HG03469 (cell line): ENCODE data around the gene RHOBTB1.

Experiments used
- ATAC-seq: cut with Tn5 transposase; IDR thresholded peaks from one replicate; pipeline ENCODE4 v1.9.1; 2021; ENCODE audit warnings: mild to moderate bottlenecking, moderate library complexity, moderate number of reproducible peaks; ENCODE audit not compliant: unreplicated experiment

Gene RHOBTB1

GRCh38 chr10:60965696-60966095, 21.7 kb upstream of the RHOBTB1 start:
- ATAC-seq = no peak

GRCh38 chr10:60964257-60965235, 20.6 kb upstream of the RHOBTB1 start:
- ATAC-seq = no peak

DNA sequence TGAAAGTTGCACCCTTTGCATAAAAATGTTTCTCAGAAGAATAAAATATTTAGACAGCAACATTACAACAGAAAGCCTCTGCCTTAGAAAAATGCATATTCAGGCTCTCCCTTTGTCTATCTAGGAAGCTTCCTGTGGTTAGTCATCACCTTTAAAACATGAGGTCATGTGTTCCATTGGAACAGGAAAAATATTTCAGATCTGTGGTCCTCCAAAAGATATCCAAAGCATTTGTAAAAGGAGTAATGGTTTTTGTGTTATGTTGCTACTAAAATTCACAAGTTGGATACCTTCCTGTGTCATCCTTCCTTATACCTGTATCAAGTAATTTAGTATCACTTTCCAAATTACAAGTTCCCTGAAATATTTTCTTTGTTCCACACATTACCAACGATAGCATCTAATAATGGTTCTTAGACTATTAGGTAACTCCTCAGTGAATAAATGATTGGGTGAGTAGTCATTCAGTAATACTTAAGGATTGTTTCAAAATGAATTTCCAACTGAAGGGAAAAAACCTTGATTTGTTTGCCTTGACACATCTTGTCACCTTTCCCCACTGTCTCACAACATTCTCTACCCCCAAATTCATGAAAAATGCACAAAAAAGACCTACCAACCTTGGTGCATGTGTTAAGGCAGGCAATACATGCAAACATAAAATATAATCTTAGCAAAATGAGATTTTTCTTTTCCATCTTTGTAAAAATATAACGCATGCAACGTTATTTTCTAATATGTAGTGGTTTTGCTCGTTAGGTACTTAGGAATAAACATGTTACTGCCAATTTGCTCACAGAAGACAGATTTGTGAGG, 19.7 kb upstream of the RHOBTB1 start:
- ATAC-seq = no peak

DNA sequence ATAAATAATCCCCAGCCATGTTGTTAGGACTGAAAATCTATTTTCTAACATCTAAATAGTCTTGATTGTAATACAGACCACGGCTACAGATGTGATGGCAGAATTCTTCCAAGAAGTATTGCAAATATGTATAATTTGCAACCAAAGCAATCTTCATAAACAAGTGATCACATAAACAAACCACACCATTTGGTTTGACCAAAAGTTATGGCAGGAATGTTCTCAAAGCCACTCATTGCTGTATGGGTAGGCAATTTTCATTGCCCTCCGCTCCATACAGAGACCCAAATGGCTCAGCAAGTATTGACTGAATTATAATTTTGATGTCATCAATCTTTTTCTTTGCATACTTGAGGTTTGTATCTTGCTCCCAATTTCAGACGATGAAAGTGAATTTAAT, 19.0 kb upstream of the RHOBTB1 start:
- no peak for ATAC-seq

DNA sequence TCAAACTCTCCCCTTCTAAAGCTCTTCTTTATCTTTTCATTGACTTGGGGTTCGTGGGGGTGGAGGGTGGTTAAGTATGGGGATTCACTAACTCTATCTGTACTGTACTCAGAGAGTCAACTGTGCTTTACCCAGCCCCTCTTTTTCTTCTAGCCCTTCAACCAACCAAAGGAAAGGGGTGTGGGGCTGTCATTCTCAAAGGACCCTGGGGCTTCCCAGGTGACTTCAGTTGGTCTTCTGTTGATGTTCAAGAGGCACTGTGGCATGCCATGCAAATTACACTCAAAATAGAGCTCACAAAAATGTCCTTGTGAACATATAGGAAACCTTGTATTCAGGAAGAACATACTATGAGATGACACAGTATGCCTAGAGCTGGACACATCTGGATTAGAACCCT, 16.9 kb upstream of the RHOBTB1 start:
- no peak for ATAC-seq

DNA sequence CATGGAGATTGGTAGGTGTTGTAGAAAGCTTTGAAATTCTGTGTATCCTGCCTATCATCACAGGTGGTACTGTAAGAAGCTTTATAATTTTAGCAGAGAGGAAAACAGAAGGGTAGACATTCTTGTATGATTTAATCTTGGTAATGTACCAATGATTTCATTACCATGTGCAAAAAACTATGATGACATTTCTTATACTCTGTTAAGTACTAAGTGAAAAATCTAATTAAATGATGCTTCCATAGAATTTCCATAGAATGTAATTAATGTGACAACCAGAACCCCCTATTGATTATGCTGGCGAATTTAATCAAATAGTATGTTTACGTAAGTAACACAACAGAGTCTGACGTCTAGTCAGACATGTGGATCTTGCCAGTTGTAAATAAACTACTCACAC, 16.0 kb upstream of the RHOBTB1 start:
- no peak for ATAC-seq

- ATAC-seq = no peak
Measured at GRCh38 chr10:60958892-60959601, 15.1 kb upstream of the RHOBTB1 start.

DNA sequence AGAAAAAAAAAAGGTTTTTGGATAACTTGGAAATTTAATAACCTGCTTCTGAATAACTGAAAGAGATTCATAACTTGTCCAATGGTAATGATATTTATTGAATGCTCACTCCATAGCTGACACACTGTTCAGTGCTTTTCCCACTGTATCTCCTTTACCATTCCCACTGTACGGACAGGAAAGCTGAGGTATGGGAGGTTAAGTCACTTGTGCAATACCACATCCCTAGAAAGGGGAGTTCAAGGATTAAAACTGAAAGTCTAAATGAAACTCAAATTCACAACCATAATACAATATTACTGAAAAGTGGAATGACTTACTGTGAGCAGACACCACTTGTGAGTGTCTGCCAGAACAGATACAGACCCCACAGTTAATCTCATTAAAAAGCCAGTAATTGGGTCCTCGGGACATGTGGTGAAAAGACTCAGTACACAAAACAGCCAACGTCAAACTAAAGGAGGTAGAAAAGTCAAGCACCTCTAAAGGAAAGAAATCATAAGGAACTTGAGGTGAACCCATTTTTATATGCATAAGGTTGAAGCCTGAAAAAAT, 13.8 kb upstream of the RHOBTB1 start:
- no peak for ATAC-seq

GRCh38 chr10:60955957-60956425, 12.0 kb upstream of the RHOBTB1 start:
- no peak for ATAC-seq

GRCh38 chr10:60955316-60955715, 11.3 kb upstream of the RHOBTB1 start:
- ATAC-seq = no peak

- no peak for ATAC-seq
Measured at GRCh38 chr10:60954035-60954434, 10.1 kb upstream of the RHOBTB1 start.

DNA sequence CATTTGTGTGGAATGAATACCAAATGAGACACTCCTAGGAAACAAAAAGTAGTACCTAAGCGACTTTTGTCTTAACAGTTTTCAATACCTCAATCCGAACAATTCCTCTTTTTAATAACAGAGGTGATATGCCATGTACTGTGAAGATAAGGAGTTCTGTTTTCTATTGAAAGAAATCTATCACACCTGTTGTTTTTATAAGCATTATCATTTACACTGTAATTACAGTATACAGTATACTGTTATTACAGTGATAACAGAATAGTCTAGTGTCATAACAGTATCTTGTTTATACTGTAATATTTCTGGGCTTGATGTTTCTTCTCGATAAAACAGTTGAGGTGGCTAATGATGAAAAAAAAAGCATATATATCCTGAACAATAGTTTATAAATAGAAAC, 9.4 kb upstream of the RHOBTB1 start:
- ATAC-seq = no peak

DNA sequence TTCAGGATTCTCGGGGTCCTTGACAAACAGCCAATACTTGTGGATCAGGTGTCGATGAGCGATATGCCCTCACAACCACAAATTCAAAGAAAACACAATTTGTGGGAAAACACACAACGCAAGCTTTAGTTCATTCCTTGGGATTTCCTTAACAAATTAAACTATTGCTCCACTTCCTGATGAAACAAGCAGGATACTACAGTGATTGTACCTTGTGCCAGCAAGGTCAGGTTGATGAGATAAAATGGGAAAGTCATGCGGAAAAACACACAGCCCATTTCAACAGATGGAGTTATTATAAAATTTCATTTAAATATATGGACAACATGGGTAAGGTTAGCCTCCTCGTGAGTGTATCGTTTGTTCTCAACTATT, 8.8 kb upstream of the RHOBTB1 start:
- ATAC-seq = no peak

GRCh38 chr10:60952067-60952845, 8.3 kb upstream of the RHOBTB1 start:
- ATAC-seq = no peak

GRCh38 chr10:60951272-60951724, 7.3 kb upstream of the RHOBTB1 start:
- no peak for ATAC-seq

GRCh38 chr10:60950300-60950699, 6.3 kb upstream of the RHOBTB1 start:
- no peak for ATAC-seq

- ATAC-seq = no peak
Measured at GRCh38 chr10:60948851-60949250, 4.9 kb upstream of the RHOBTB1 start.

- no peak for ATAC-seq
Measured at GRCh38 chr10:60944910-60945297, 919 bp upstream of the RHOBTB1 start.

- ATAC-seq = peak; percentile 19
Measured at GRCh38 chr10:60943316-60944057, 498 bp downstream of the RHOBTB1 start.
